Naive thymus-derived CD4-positive, alpha-beta T cell (primary cell): Measurements from ENCODE around the gene C5orf24. TPM values are rescaled to one million over a fixed set of nuclear protein-coding genes. Genes with fewer than 3 reads are reported as not detected.

Experiments
- ATAC-seq: fragments of 150-1000 bp; cut with Tn5 transposase; 2 replicates; pipeline ENCODE4 v1.10.0; 2021; ENCODE audit warnings: mild to moderate bottlenecking, moderate library complexity
- CTCF ChIA-PET: fragments of 350-600 bp; sonication (Branson Sonifier 250); formaldehyde crosslinking; loops from one replicate; lab custom pipeline; 2021; ENCODE audit warnings: antibody characterized with exemption; lab: Charles Lee
- POLR2A ChIA-PET: fragments of 350-600 bp; sonication (Branson Sonifier 250); formaldehyde crosslinking; loops from one replicate; lab custom pipeline; 2021; ENCODE audit warnings: antibody characterized with exemption, inconsistent platforms; lab: Charles Lee
- DNase-seq, 9 donors: peaks; one replicate each; pipeline versions ENCODE4 v3.0.0 to v3.0.0-alpha.2; 2020 to 2022; ENCODE audit warnings: mixed read lengths in 1 of 9
- H3K27ac ChIP-seq: one replicate; pipeline ENCODE4 v1.7.0; 2013; ENCODE audit warnings: mild to moderate bottlenecking, low read depth, low read length, moderate library complexity
- H3K27me3 ChIP-seq, 2 donors: one replicate each; pipeline ENCODE4 v1.7.0; 2013; ENCODE audit warnings: low read length in 2 of 2, mild to moderate bottlenecking in 2 of 2, moderate library complexity in 2 of 2; ENCODE audit not compliant: control insufficient read depth in 2 of 2, insufficient read depth in 2 of 2
- H3K36me3 ChIP-seq, 3 experiments: 1 replicate in 2 of 3; 2 replicates in 1 of 3; pipeline ENCODE4 v1.7.0; 2013; ENCODE audit warnings: low read length in 3 of 3, mild to moderate bottlenecking in 3 of 3, moderate library complexity in 1 of 3; ENCODE audit not compliant: insufficient read depth in 3 of 3, control insufficient read depth in 2 of 3
- H3K4me1 ChIP-seq, 2 donors: one replicate each; pipeline ENCODE4 v1.7.0; 2013; ENCODE audit warnings: low read length in 2 of 2, mild to moderate bottlenecking in 2 of 2, moderate library complexity in 1 of 2; ENCODE audit not compliant: control insufficient read depth in 2 of 2, insufficient read depth in 2 of 2
- H3K4me3 ChIP-seq: 2 replicates; pipeline ENCODE4 v1.7.0; 2013; ENCODE audit warnings: mild to moderate bottlenecking, low read length
- H3K9me3 ChIP-seq, 3 experiments: 1 replicate in 2 of 3; 2 replicates in 1 of 3; pipeline ENCODE4 v1.7.0; 2013; ENCODE audit warnings: low read length in 3 of 3; ENCODE audit not compliant: control insufficient read depth in 2 of 3
- H3K27ac Mint-ChIP-seq, 9 donors: one replicate each; pipeline ENCODE4 v1.8.0; 2020 to 2022; ENCODE audit warnings: mixed read lengths in 9 of 9, mild to moderate bottlenecking in 8 of 9, moderate library complexity in 5 of 9, inconsistent platforms in 2 of 9
- H3K27me3 Mint-ChIP-seq, 5 donors: one replicate each; pipeline ENCODE4 v1.8.0; 2021 to 2022; ENCODE audit warnings: mixed read lengths in 5 of 5, mild to moderate bottlenecking in 1 of 5
- H3K36me3 Mint-ChIP-seq, 5 donors: one replicate each; pipeline ENCODE4 v1.8.0; 2020 to 2022; ENCODE audit warnings: mixed read lengths in 5 of 5, mild to moderate bottlenecking in 3 of 5, inconsistent platforms in 1 of 5
- H3K4me1 Mint-ChIP-seq, 7 donors: one replicate each; pipeline ENCODE4 v1.8.0; 2020 to 2022; ENCODE audit warnings: mixed read lengths in 7 of 7, mild to moderate bottlenecking in 3 of 7, inconsistent platforms in 1 of 7
- H3K4me3 Mint-ChIP-seq, 10 donors: one replicate each; pipeline ENCODE4 v1.8.0; 2020 to 2022; ENCODE audit warnings: mild to moderate bottlenecking in 10 of 10, mixed read lengths in 10 of 10, moderate library complexity in 6 of 10, inconsistent platforms in 2 of 10
- H3K9me3 Mint-ChIP-seq, 11 donors: one replicate each; pipeline ENCODE4 v1.8.0; 2020 to 2022; ENCODE audit warnings: mixed read lengths in 11 of 11, mild to moderate bottlenecking in 4 of 11, inconsistent platforms in 1 of 11, moderate library complexity in 1 of 11
- intact Hi-C, 2 donors: fragments of 100-400 bp; cut with micrococcal nuclease; formaldehyde crosslinking; loops; one replicate each; pipeline ENCODE4 v1.15.1; 2023
- polyA plus RNA-seq, 2 donors: library from polyadenylated mRNA; unstranded; fragments of 300-500 nt; fragmentation: Illumina TruSeq; gene quantifications; one replicate each; pipeline ENCODE4 v1.2.3, GENCODE V29; 2021
- total RNA-seq, 6 experiments: library from RNA in 5 of 6; stranded (reverse) in 5 of 6; gene quantifications; 1 replicate in 5 of 6; 2 replicates in 1 of 6; pipeline ENCODE4 v1.2.3 and lab custom pipeline; 2021 to 2026

The C5orf24 gene
- total and polyA plus RNA-seq, 7 experiments from 2014 or later: 6.5 to 42.7 (median 31.2) TPM

DNA sequence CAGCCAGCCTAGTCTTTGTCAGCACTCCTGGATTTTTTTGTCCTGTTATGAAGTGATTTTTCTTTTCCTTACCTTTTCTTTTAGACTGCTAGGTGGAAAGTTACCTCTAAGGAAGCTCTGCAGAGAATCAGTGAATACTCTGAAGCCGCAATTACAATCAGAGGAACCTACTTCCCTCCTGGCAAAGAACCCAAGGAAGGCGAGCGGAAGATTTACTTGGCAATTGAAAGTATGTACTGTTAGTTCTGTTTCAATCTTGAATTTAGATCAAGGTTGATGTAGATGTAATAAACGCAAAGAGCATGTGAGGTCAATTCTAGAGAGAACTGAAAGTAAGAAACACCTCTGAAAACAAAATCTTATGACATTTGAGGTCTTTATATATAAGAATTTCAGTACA, 27.0 kb upstream of the C5orf24 start:
- CTCF ChIA-PET: no interaction called here
- POLR2A ChIA-PET: no interaction called here

GRCh38 chr5:134819407-134819963, 26.3 kb upstream of the C5orf24 start:
- peaks cover 0 to 42% (median 17%) of the 10 kb centered on the region in 5 donors for H3K36me3 Mint-ChIP-seq
- Histone ChIP-seq H3K27me3 (no peaks in the 10 kb centered on the region), H3K27ac (no peak overlapping the region), H3K9me3 (no peaks in the 10 kb centered on the region), H3K36me3 (peaks cover 7 to 70% (median 11%) of the 10 kb centered on the region in 3 experiments), H3K4me3 (no peak overlapping the region), H3K4me1 (no peaks in the 10 kb centered on the region)
- peaks cover 0 to 3% (median 0%) of the 10 kb centered on the region in 7 donors for H3K4me1 Mint-ChIP-seq
- ATAC-seq (no peak), DNase-seq (no peak)
- no peaks in the 10 kb centered on the region for H3K27me3 Mint-ChIP-seq
- H3K9me3 Mint-ChIP-seq: no peaks in the 10 kb centered on the region
- H3K4me3 Mint-ChIP-seq: no peak overlapping the region
- intact Hi-C loops: no loop called here
- peak overlapping the region in 1 of 9 donors; percentile 38 for H3K27ac Mint-ChIP-seq
- POLR2A ChIA-PET: interaction anchor here (0.6 kb wide), 1 partner anchor 16 kb away, joined by 3 read pairs; no protein-coding TSS in a partner anchor
- CTCF ChIA-PET: interaction anchor here (0.7 kb wide), 1 partner anchor 38 kb away, joined by 3 read pairs; no protein-coding TSS in a partner anchor

More for the DNA sequence above, 27.0 kb upstream of the C5orf24 start:
- Histone ChIP-seq H3K36me3 (peaks cover 7 to 69% (median 7%) of the 10 kb centered on the region in 3 experiments), H3K9me3 (no peaks in the 10 kb centered on the region), H3K4me1 (no peaks in the 10 kb centered on the region), H3K27me3 (no peaks in the 10 kb centered on the region), H3K4me3 (no peak overlapping the region), H3K27ac (no peak overlapping the region)
- Mint-ChIP-seq H3K9me3 (no peaks in the 10 kb centered on the region), H3K4me3 (no peak overlapping the region), H3K4me1 (peaks cover 0 to 6% (median 0%) of the 10 kb centered on the region in 7 donors), H3K36me3 (peaks cover 0 to 45% (median 17%) of the 10 kb centered on the region in 5 donors), H3K27me3 (no peaks in the 10 kb centered on the region), H3K27ac (no peak overlapping the region)
- no peak for DNase-seq
- intact Hi-C loops: no loop called here
- no peak for ATAC-seq

- Mint-ChIP-seq H3K4me1 (peaks cover 0 to 2% (median 0%) of the 10 kb centered on the region in 7 donors), H3K4me3 (no peak overlapping the region), H3K27ac (no peak overlapping the region), H3K36me3 (peaks cover 0 to 37% (median 15%) of the 10 kb centered on the region in 5 donors), H3K27me3 (no peaks in the 10 kb centered on the region), H3K9me3 (no peaks in the 10 kb centered on the region)
- H3K9me3 ChIP-seq: no peaks in the 10 kb centered on the region
- no peak overlapping the region for H3K27ac ChIP-seq
- no peaks in the 10 kb centered on the region for H3K4me1 ChIP-seq
- peaks cover 7 to 63% (median 21%) of the 10 kb centered on the region in 3 experiments for H3K36me3 ChIP-seq
- ATAC-seq: no peak
- H3K27me3 ChIP-seq: no peaks in the 10 kb centered on the region
- intact Hi-C loops: no loop called here
- DNase-seq: no peak
- CTCF ChIA-PET: no interaction called here
- POLR2A ChIA-PET: no interaction called here
- no peak overlapping the region for H3K4me3 ChIP-seq
These were observed 23.9 kb upstream of the C5orf24 start for GRCh38 chr5:134821841-134822240.

GRCh38 chr5:134824681-134825080, 21.1 kb upstream of the C5orf24 start:
- DNase-seq: no peak
- ATAC-seq: no peak
- no peak overlapping the region for H3K4me3 ChIP-seq
- H3K36me3 ChIP-seq: peaks cover 7 to 53% (median 15%) of the 10 kb centered on the region in 3 experiments
- Mint-ChIP-seq H3K9me3 (no peaks in the 10 kb centered on the region), H3K4me1 (peaks cover 0 to 2% (median 0%) of the 10 kb centered on the region in 7 donors), H3K27ac (no peak overlapping the region), H3K27me3 (no peaks in the 10 kb centered on the region), H3K36me3 (peaks cover 0 to 26% (median 8%) of the 10 kb centered on the region in 5 donors), H3K4me3 (no peak overlapping the region)
- intact Hi-C loops: no loop called here
- CTCF ChIA-PET: no interaction called here
- H3K27me3 ChIP-seq: no peaks in the 10 kb centered on the region
- POLR2A ChIA-PET: interaction anchor here (0.5 kb wide), 1 partner anchor 214 kb away, joined by 5 read pairs; no protein-coding TSS in a partner anchor
- H3K9me3 ChIP-seq: no peaks in the 10 kb centered on the region
- no peak overlapping the region for H3K27ac ChIP-seq
- no peaks in the 10 kb centered on the region for H3K4me1 ChIP-seq

DNA sequence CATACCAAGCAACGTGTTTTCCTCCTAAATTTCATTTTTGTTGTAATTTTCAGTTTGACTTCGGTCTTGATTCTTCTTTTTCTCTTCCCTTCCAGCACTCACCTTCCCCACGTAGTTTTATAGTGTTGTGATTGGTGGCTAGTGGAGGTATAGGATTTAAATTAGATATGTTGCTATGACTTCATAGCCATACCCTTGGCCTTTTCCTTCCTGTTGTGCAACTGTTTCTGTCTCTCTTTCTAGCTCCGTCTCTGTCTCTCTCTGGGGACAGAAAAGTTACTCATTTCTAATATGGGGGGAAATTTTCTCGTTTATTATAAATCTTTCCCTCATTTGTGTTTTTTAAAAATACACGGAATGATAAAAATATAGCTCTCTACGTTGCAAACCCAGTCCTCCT, 20.6 kb upstream of the C5orf24 start:
- H3K27ac Mint-ChIP-seq: peak overlapping the region in 3 of 9 donors; percentile 1 to 26 (median 8)
- Histone ChIP-seq H3K4me3 (no peak overlapping the region), H3K27me3 (no peaks in the 10 kb centered on the region), H3K27ac (no peak overlapping the region), H3K36me3 (peaks cover 7 to 48% (median 15%) of the 10 kb centered on the region in 3 experiments), H3K4me1 (no peaks in the 10 kb centered on the region), H3K9me3 (no peaks in the 10 kb centered on the region)
- peaks cover 0 to 25% (median 6%) of the 10 kb centered on the region in 5 donors for H3K36me3 Mint-ChIP-seq
- peaks cover 0 to 2% (median 0%) of the 10 kb centered on the region in 7 donors for H3K4me1 Mint-ChIP-seq
- no peak overlapping the region for H3K4me3 Mint-ChIP-seq
- ChIA-PET CTCF (interaction anchor here (0.7 kb wide), 1 partner anchor 145 kb away, joined by 3 read pairs; no protein-coding TSS in a partner anchor), POLR2A (no interaction called here)
- ATAC-seq (no peak), DNase-seq (no peak)
- H3K9me3 Mint-ChIP-seq: no peaks in the 10 kb centered on the region
- H3K27me3 Mint-ChIP-seq: no peaks in the 10 kb centered on the region
- intact Hi-C loops: no loop called here

DNA sequence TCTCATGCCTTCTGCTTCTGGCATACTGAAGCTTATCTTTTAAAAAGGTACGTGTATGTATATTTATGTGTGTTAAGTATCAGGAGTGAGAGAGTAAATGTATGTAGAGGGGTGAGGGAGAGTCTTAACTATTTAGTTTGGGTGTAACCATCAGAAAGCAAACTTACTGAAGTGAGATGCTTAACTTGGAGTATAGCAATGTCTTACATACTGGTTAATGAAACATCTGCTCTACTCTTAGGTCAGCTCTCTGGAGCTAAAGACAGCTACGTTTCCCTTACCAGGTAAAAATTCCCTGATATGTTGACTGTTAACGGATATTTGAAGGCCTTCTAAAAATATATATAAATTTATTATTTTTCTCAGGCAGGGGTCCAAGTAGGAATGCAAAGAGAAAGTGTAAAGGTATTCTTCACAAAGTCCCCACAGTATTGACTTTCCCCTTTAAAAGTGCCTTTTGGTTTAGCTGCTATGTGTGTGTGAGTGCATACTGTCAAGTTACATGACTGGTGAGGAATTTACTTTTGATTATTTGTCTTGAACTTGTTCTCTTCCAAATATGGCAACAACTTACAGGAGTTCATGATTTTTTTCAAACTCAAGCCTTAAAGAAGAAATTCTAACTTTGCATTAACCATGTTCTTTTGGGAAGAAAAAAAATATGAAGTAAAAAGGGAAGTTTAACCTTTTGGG, 12.3 kb upstream of the C5orf24 start:
- Histone ChIP-seq H3K9me3 (no peaks in the 10 kb centered on the region), H3K4me1 (no peaks in the 10 kb centered on the region), H3K4me3 (no peak overlapping the region), H3K27me3 (no peaks in the 10 kb centered on the region), H3K27ac (no peak overlapping the region), H3K36me3 (peaks cover 0 to 4% (median 0%) of the 10 kb centered on the region in 3 experiments)
- POLR2A ChIA-PET: interaction anchor here (1.8 kb wide), 1 partner anchor 12 kb away, joined by 5 read pairs; the partner anchor contains the start of gene C5orf24
- Mint-ChIP-seq H3K4me3 (no peak overlapping the region), H3K27ac (peak overlapping the region in 2 of 9 donors; percentile 28 to 40), H3K36me3 (peaks cover 0 to 18% (median 2%) of the 10 kb centered on the region in 5 donors), H3K27me3 (no peaks in the 10 kb centered on the region), H3K9me3 (no peaks in the 10 kb centered on the region), H3K4me1 (no peaks in the 10 kb centered on the region)
- ATAC-seq (no peak), DNase-seq (no peak)
- intact Hi-C loops: no loop called here
- CTCF ChIA-PET: no interaction called here
